GM13977 (cell line): ENCODE results near the gene APOBEC2.

ENCODE experiments used
- DNase-seq: peaks from one replicate; pipeline ENCODE4 v3.0.0; 2012; ENCODE audit warnings: low spot score
- in situ Hi-C: fragments of 300-500 bp; cut with MboI; formaldehyde crosslinking; loops from one replicate; pipeline ENCODE4 v1.12.0; 2022; ENCODE audit warnings: low sequenced_read_pairs, low pct_unique_long_range_greater_than_20kb, mixed read lengths, inconsistent platforms; ENCODE audit not compliant: unreplicated experiment
- TF ChIP-seq, protein P1 (sequence below): IDR thresholded peaks from 2 replicates; pipeline ENCODE4 v1.5.1; 2012; ENCODE audit warnings: mild to moderate bottlenecking, control low read depth; ENCODE audit not compliant: insufficient read depth; ENCODE audit errors: extremely low read depth, missing control alignments

Gene APOBEC2

DNA sequence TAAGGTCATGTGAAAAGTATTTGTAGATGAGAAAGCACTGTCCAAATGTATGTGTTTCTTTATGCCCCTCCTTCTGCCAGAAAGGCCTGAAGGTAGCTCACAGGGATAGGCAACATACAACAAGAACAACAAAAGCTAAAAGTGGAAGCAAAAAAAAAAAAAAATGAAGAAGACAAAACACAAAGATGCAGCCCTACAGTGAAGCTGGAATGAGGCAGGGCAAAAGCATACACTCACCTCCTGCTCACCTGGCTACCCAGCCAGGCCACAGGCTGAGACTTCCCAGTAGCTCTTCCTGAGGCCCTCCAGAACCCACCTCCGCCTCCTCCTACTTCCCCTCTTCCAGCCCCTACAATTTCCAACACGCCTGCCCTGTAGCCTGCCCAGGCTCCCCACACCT, 16.4 kb upstream of the APOBEC2 start:
- TF ChIP-seq, protein P1, sequence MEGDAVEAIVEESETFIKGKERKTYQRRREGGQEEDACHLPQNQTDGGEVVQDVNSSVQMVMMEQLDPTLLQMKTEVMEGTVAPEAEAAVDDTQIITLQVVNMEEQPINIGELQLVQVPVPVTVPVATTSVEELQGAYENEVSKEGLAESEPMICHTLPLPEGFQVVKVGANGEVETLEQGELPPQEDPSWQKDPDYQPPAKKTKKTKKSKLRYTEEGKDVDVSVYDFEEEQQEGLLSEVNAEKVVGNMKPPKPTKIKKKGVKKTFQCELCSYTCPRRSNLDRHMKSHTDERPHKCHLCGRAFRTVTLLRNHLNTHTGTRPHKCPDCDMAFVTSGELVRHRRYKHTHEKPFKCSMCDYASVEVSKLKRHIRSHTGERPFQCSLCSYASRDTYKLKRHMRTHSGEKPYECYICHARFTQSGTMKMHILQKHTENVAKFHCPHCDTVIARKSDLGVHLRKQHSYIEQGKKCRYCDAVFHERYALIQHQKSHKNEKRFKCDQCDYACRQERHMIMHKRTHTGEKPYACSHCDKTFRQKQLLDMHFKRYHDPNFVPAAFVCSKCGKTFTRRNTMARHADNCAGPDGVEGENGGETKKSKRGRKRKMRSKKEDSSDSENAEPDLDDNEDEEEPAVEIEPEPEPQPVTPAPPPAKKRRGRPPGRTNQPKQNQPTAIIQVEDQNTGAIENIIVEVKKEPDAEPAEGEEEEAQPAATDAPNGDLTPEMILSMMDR: no peak
- in situ Hi-C loops: no loop called here
- DNase-seq: no peak

DNA sequence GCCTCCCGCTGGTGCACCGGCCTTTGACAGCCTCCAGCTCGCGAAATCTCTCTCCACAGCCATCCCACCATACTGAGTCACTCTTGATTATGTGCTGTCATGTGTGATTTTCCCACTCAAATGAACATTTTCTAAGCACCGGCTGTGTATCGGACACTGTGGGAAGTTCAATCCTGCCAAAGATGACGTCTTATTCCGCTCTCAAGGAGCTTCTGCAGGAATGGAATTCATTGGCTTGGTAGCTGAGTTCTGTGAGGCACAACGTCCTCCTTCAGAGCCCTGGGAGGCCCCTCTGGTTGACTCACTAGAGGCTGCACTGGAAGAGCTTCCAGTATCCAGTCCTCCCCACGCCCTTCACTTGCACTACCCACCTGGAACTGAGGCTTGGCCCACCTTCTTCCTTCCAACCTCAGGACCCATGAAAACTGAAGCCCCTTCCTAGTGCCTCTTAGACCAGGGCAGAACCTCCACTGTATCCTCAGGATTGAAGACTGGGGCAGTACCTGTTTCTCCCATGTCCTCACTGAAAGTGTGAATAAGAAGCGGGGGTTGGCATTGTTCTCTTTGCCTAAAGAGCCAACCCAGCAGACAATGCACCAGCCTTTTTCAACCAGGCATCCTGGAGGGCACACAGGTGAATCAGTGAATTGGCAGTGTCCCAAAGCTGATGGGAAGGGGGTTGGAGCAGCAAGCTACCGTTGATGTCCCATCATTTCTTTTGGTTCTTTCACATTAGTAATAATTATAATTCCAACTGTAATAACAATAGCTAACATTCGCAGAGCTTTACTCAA, 15.7 kb upstream of the APOBEC2 start:
- TF ChIP-seq, protein P1: no peak
- DNase-seq: no peak
- in situ Hi-C loops: no loop called here

DNA sequence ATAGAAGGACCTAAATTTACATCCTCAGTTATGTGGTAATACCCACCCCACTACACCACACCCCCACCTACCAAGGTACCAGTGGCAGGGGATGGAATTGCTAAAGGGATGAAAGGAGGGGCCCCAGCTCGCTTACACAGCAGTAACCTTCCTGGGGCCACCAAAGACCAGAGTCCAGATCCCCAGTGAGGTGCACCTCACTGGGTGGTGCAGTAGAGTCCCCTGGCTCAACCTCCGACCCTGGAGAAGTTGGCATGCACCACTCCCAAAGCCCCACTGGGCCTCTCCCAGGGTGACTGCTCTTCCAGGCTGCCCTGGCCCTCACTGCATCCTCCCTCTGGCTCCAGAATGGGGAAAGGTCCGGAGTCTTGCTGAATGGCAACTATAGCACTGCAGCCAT, 14.8 kb upstream of the APOBEC2 start:
- TF ChIP-seq, protein P1: no peak
- no peak for DNase-seq
- in situ Hi-C loops: no loop called here

DNA sequence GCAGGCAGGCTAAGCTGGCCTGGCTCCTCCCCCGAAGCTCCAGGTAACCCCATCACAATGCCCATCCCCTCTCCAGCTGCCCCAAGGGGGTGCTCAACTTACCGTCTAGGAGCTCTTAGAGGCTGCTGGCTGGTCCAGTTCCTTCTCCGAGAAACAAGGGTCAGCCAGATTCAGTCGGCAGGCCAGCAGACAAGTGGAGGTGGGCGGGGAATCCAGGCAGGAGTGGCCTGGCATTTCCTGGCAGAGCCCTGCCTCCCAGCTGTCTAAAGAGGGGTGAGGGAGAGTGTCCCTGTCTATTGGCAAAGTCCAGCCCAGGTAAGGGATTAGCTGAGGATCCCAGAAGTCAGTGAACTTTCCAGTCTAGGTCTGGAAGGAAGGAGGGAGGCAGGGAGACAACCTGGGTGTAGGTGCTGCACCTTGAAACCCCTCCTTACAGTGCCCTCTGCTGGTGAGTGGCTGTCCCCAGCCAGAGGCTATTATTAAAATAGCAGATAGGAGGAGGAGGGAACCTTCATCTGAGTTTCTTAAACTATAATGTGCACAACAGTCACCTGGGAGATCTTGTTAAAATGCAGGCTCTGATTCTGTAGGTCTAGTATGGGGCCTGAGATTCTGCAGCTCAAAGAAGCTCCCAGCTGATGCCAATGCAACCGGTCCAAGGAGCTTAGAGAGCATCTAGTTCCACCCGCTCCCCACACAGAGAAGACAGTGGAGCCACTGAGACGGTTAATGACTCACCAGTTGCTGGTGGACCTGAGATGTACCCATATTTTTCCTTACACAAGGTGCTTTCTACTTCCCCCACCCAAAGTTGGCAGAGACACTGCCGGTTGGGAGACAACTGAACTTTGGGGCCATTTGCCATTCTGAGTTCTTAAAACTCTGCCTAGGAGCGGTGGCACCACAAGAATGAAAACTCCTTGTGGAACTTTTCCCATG, 13.7 kb upstream of the APOBEC2 start, which contains the start of gene UNC5CL:
Gene UNC5CL, minus strand, starts transcription at position 162 of the 939 bp plus-strand sequence. CDS start 4,147 bp downstream, outside the sequence.
- in situ Hi-C loops: no loop called here
- TF ChIP-seq, protein P1: peak; percentile 91

DNA sequence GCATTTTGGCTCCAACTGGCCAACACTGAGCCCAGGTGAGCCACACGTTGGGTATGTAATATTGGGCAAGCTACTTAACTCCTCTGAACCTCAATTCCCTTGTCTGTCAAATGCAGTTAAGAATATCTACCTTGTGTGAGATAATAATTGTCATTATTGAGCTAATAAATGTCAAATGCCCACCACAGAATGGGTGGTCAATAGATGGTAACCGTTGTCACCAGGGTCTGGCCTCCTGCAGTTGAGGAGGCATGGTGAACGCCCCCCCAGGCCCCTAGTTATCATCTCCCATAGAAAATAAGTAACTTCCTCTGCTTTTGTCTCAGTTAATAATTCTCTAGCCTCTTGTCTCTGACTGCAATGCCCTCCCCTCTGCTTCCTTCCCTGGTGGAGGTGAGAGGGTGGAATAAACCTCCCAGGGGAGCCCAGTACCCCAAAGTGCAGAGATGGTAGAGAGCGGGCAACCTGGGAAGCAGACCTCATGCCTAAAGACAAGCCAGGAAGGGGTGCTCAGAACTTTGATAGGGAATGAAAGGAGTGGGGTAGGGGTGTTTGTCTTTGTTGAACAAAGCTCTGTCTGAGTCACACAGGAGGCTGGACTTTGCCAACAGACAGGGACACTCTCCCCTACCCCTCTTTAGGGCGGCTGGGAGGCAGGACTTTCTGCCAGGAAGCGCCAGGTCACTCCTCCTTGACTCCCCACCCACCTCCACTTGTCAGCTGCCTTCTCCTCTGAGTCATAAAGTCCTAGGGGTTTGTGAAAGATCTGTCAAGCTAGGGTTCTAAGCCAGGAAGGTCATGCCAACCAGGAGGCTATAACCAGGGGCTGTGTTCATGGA, 12.7 kb upstream of the APOBEC2 start:
- in situ Hi-C loops: no loop called here
- DNase-seq: no peak
- TF ChIP-seq, protein P1: no peak

More for the DNA sequence above, 13.7 kb upstream of the APOBEC2 start, which contains the start of gene UNC5CL:
- peak; percentile 80 for DNase-seq

DNA sequence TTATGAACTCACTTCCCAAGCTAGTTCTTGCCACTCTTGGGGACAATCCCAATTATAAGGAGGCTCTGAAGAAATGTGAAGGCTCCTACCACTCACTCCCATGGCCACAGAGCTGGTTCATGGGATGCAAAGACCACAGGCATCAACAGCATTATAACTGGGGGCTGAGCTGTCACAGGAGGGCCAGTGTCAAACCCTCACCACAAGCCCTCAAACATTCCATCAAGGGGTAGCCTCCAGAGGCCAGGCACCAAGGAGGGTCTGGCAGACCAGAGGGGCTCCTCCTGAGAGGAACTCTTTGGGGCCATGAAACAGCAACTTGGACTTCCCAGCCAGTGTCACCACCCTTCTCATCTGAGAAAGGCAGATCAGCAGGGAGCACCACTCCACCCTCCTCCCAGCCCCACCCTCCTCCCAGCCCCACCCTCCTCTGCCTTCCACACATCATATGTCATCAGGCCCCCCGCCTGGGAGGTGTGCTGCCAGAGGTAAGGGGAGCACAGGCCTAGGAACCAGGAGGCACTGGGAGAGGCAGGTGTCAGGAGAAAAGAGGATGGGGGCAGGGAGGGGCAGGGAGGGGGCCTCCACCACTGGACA, 12.0 kb upstream of the APOBEC2 start:
- in situ Hi-C loops: no loop called here
- TF ChIP-seq, protein P1: no peak
- DNase-seq: no peak
